GM23338 (cell line): Measurements from ENCODE around the gene PRR13. TPM values are rescaled to one million over a fixed set of nuclear protein-coding genes. Genes with fewer than 3 reads are reported as not detected.

Experiments
- ATAC-seq: fragments of 200-7000 bp; cut with Tn5 transposase; 3 replicates; pipeline ENCODE4 v1.9.1; 2020
- DNase-seq: peaks from one replicate; pipeline ENCODE4 v3.0.0-alpha.2; 2015; ENCODE audit warnings: low spot score
- H2AFZ ChIP-seq: fragments of 200-600 bp; sonication (generic); 2 replicates; pipeline ENCODE4 v1.8.0; 2016; ENCODE audit warnings: antibody characterized with exemption, mild to moderate bottlenecking, moderate library complexity
- H3F3A ChIP-seq: fragments of 200-600 bp; sonication (generic); replicated peaks from 2 replicates; pipeline ENCODE4 v1.8.0; 2017; ENCODE audit warnings: antibody characterized with exemption, mixed run types, low read depth
- H3K27ac ChIP-seq: fragments of 200-600 bp; sonication (generic); 2 replicates; pipeline ENCODE4 v1.6.1; 2016; ENCODE audit warnings: low read depth
- H3K27me3 ChIP-seq: fragments of 200-600 bp; sonication (generic); 2 replicates; pipeline ENCODE4 v1.8.0; 2016; ENCODE audit warnings: mild to moderate bottlenecking, mixed run types, moderate library complexity; ENCODE audit not compliant: insufficient read depth
- H3K36me3 ChIP-seq: fragments of 200-600 bp; sonication (generic); 2 replicates; pipeline ENCODE4 v1.8.0; 2016; ENCODE audit warnings: mild to moderate bottlenecking; ENCODE audit not compliant: insufficient read depth
- H3K4me1 ChIP-seq: fragments of 200-600 bp; sonication (generic); 2 replicates; pipeline ENCODE4 v1.8.0; 2016; ENCODE audit warnings: mild to moderate bottlenecking, moderate library complexity; ENCODE audit not compliant: insufficient read depth
- H3K4me2 ChIP-seq: fragments of 200-600 bp; sonication (generic); 2 replicates; pipeline ENCODE4 v1.7.1; 2017; ENCODE audit warnings: mixed run types
- H3K4me3 ChIP-seq: fragments of 200-600 bp; sonication (generic); 2 replicates; pipeline ENCODE4 v1.6.1; 2016; ENCODE audit warnings: mixed run types
- H3K79me2 ChIP-seq: fragments of 200-600 bp; sonication (generic); replicated peaks from 2 replicates; pipeline ENCODE4 v1.8.0; 2017; ENCODE audit warnings: mild to moderate bottlenecking; ENCODE audit not compliant: insufficient read depth
- H3K9me2 ChIP-seq: fragments of 200-600 bp; sonication (generic); 2 replicates; pipeline ENCODE4 v1.8.0; 2017; ENCODE audit not compliant: insufficient read depth
- H4K20me1 ChIP-seq: fragments of 200-600 bp; sonication (generic); replicated peaks from 2 replicates; pipeline ENCODE4 v1.8.0; 2017; ENCODE audit warnings: mild to moderate bottlenecking; ENCODE audit not compliant: insufficient read depth
- H3K27ac Mint-ChIP-seq: 2 replicates; pipeline ENCODE4 v1.8.0; 2020; ENCODE audit warnings: inconsistent platforms, mild to moderate bottlenecking, moderate library complexity, mixed read lengths
- H3K27me3 Mint-ChIP-seq: 3 replicates; pipeline ENCODE4 v1.8.0; 2022; ENCODE audit warnings: low read depth, mild to moderate bottlenecking, moderate library complexity, mixed read lengths, inconsistent platforms; ENCODE audit not compliant: insufficient read depth, poor library complexity
- H3K36me3 Mint-ChIP-seq: 3 replicates; pipeline ENCODE4 v1.8.0; 2021; ENCODE audit warnings: low read depth, mild to moderate bottlenecking, inconsistent platforms, moderate library complexity, mixed read lengths
- H3K4me1 Mint-ChIP-seq: 3 replicates; pipeline ENCODE4 v1.8.0; 2020; ENCODE audit warnings: mild to moderate bottlenecking, inconsistent platforms, mixed read lengths
- H3K4me3 Mint-ChIP-seq: 3 replicates; pipeline ENCODE4 v1.8.0; 2021; ENCODE audit warnings: moderate library complexity, mild to moderate bottlenecking, inconsistent platforms, mixed read lengths
- H3K9me3 Mint-ChIP-seq: 3 replicates; pipeline ENCODE4 v1.8.0; 2020; ENCODE audit warnings: moderate library complexity, mild to moderate bottlenecking, inconsistent platforms, mixed read lengths
- CREB1 ChIP-seq: fragments of 250-450 bp; sonication (Bioruptor Pico); IDR thresholded peaks from 2 replicates; pipeline ENCODE4 v1.5.0; 2020; ENCODE audit warnings: low read depth, mild to moderate bottlenecking, moderate library complexity
- ETS1 ChIP-seq: IDR thresholded peaks from 2 replicates; pipeline ENCODE4 v1.6.1; 2016; ENCODE audit warnings: antibody characterized with exemption
- EZH2 ChIP-seq: fragments of 200-600 bp; sonication (generic); IDR thresholded peaks from one replicate; pipeline ENCODE4 v1.8.0; 2017; ENCODE audit warnings: antibody characterized with exemption, mild to moderate bottlenecking, low read depth; ENCODE audit not compliant: unreplicated experiment
- EZH2phosphoT487 ChIP-seq: fragments of 200-600 bp; sonication (generic); IDR thresholded peaks from one replicate; pipeline ENCODE4 v1.8.1; 2018; ENCODE audit warnings: antibody characterized with exemption; ENCODE audit not compliant: unreplicated experiment
- JUNB ChIP-seq: IDR thresholded peaks from one replicate; pipeline ENCODE4 v1.6.1; 2016; ENCODE audit warnings: antibody characterized with exemption; ENCODE audit not compliant: unreplicated experiment
- NANOG ChIP-seq: IDR thresholded peaks from 2 replicates; pipeline ENCODE4 v1.6.1; 2016; ENCODE audit warnings: antibody characterized with exemption, borderline replicate concordance
- POLR2AphosphoS5 ChIP-seq: IDR thresholded peaks from 2 replicates; pipeline ENCODE4 v1.6.1; 2016; ENCODE audit warnings: antibody characterized with exemption, low read depth
- STAT1 ChIP-seq: IDR thresholded peaks from one replicate; pipeline ENCODE4 v1.6.1; 2016; ENCODE audit warnings: antibody characterized with exemption; ENCODE audit not compliant: unreplicated experiment
- ZNF114 ChIP-seq: fragments of 250-450 bp; sonication (Bioruptor Pico); IDR thresholded peaks from 2 replicates; pipeline ENCODE4 v1.5.0; 2020; ENCODE audit warnings: mild to moderate bottlenecking, moderate library complexity
- ZNF331 ChIP-seq: fragments of 250-450 bp; sonication (Bioruptor Pico); IDR thresholded peaks from 2 replicates; pipeline ENCODE4 v1.5.0; 2020; ENCODE audit warnings: low read depth, mild to moderate bottlenecking, moderate library complexity
- polyA plus RNA-seq: library from polyadenylated mRNA; unstranded; fragments of >200 nt; fragmentation: Nextera tagmentation; extraction: Ambion mirVana; gene quantifications from 2 replicates; pipeline ENCODE4 v1.2.1, GENCODE V29; 2016
- total RNA-seq: library from RNA; depleted of rRNA; stranded (reverse); fragments of >200 nt; shearing (Covaris generic); gene quantifications from 2 replicates; pipeline ENCODE4 v1.2.3, GENCODE V29; 2014
- TF ChIP-seq, protein P1 (sequence below): IDR thresholded peaks from one replicate; pipeline ENCODE4 v1.6.1; 2018; ENCODE audit warnings: antibody characterized with exemption; ENCODE audit not compliant: unreplicated experiment
- TF ChIP-seq, protein P2 (sequence below), 2 experiments: fragments of 200-600 bp in 1 of 2; sonication (generic) in 1 of 2; conservative IDR thresholded peaks; 2 replicates each; pipeline versions ENCODE4 v1.5.1 to v1.6.1; 2016 to 2017; ENCODE audit warnings: antibody characterized with exemption in 2 of 2, low read depth in 2 of 2, mild to moderate bottlenecking in 2 of 2, moderate library complexity in 1 of 2
- TF ChIP-seq, protein P3 (sequence below): fragments of 250-450 bp; sonication (Bioruptor Pico); IDR thresholded peaks from 2 replicates; pipeline ENCODE4 v1.5.0; 2020; ENCODE audit warnings: mild to moderate bottlenecking, moderate library complexity

Gene PRR13
- total and polyA plus RNA-seq, 2 experiments from 2014 or later: 70.5 to 303 TPM

DNA sequence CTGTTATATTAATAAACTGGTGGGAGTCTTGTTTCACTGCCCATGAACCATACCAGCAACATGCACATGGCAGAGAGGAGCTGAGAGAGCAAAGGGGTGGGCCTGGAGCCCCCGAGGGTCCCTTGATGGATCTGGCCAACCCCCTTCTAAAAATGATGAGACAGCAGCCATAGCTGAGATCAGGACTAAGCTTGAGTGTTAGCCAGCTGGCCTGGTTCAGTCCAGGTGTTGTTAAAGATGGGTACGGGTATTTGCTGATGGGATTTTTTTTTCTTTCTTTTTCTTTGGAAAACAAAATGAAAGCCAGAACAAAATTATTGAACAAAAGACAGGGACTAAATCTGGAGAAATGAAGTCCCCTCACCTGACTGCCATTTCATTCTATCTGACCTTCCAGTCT, 26.3 kb downstream of the PRR13 start:
- ATAC-seq (no peak), DNase-seq (no peak)
- Mint-ChIP-seq H3K27me3 (no peaks in the 10 kb centered on the region), H3K36me3 (peaks cover 100% of the 10 kb centered on the region), H3K27ac (no peak overlapping the region), H3K9me3 (no peaks in the 10 kb centered on the region), H3K4me1 (peaks cover 32% of the 10 kb centered on the region), H3K4me3 (no peak overlapping the region)
- H2AFZ ChIP-seq: no peak overlapping the region
- H3K36me3 ChIP-seq: peaks cover 92% of the 10 kb centered on the region
- no peak overlapping the region for H3K4me2 ChIP-seq
- H3K9me2 ChIP-seq: no peaks in the 10 kb centered on the region
- H3K27ac ChIP-seq: 0 out of 2 replicates have a peak overlapping the region, but pooled peaks have one; percentile 9
- no peak for TF ChIP-seq EZH2phosphoT487
- no peak for TF ChIP-seq ZNF331
- TF ChIP-seq CREB1 (CRISPR knock-in tag): no peak
- TF ChIP-seq STAT1: no peak
- TF ChIP-seq POLR2AphosphoS5: no peak
- TF ChIP-seq, protein P1, sequence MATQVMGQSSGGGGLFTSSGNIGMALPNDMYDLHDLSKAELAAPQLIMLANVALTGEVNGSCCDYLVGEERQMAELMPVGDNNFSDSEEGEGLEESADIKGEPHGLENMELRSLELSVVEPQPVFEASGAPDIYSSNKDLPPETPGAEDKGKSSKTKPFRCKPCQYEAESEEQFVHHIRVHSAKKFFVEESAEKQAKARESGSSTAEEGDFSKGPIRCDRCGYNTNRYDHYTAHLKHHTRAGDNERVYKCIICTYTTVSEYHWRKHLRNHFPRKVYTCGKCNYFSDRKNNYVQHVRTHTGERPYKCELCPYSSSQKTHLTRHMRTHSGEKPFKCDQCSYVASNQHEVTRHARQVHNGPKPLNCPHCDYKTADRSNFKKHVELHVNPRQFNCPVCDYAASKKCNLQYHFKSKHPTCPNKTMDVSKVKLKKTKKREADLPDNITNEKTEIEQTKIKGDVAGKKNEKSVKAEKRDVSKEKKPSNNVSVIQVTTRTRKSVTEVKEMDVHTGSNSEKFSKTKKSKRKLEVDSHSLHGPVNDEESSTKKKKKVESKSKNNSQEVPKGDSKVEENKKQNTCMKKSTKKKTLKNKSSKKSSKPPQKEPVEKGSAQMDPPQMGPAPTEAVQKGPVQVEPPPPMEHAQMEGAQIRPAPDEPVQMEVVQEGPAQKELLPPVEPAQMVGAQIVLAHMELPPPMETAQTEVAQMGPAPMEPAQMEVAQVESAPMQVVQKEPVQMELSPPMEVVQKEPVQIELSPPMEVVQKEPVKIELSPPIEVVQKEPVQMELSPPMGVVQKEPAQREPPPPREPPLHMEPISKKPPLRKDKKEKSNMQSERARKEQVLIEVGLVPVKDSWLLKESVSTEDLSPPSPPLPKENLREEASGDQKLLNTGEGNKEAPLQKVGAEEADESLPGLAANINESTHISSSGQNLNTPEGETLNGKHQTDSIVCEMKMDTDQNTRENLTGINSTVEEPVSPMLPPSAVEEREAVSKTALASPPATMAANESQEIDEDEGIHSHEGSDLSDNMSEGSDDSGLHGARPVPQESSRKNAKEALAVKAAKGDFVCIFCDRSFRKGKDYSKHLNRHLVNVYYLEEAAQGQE: no peak
- no peak for TF ChIP-seq EZH2
- TF ChIP-seq NANOG: no peak
- TF ChIP-seq, protein P2, sequence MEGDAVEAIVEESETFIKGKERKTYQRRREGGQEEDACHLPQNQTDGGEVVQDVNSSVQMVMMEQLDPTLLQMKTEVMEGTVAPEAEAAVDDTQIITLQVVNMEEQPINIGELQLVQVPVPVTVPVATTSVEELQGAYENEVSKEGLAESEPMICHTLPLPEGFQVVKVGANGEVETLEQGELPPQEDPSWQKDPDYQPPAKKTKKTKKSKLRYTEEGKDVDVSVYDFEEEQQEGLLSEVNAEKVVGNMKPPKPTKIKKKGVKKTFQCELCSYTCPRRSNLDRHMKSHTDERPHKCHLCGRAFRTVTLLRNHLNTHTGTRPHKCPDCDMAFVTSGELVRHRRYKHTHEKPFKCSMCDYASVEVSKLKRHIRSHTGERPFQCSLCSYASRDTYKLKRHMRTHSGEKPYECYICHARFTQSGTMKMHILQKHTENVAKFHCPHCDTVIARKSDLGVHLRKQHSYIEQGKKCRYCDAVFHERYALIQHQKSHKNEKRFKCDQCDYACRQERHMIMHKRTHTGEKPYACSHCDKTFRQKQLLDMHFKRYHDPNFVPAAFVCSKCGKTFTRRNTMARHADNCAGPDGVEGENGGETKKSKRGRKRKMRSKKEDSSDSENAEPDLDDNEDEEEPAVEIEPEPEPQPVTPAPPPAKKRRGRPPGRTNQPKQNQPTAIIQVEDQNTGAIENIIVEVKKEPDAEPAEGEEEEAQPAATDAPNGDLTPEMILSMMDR (conservative IDR thresholded peaks at IDR 0.05; ENCODE audit: low read depth in 2 of 2): no peak
- no peak for TF ChIP-seq ETS1
- TF ChIP-seq ZNF114 (CRISPR knock-in tag): no peak
- TF ChIP-seq, protein P3, sequence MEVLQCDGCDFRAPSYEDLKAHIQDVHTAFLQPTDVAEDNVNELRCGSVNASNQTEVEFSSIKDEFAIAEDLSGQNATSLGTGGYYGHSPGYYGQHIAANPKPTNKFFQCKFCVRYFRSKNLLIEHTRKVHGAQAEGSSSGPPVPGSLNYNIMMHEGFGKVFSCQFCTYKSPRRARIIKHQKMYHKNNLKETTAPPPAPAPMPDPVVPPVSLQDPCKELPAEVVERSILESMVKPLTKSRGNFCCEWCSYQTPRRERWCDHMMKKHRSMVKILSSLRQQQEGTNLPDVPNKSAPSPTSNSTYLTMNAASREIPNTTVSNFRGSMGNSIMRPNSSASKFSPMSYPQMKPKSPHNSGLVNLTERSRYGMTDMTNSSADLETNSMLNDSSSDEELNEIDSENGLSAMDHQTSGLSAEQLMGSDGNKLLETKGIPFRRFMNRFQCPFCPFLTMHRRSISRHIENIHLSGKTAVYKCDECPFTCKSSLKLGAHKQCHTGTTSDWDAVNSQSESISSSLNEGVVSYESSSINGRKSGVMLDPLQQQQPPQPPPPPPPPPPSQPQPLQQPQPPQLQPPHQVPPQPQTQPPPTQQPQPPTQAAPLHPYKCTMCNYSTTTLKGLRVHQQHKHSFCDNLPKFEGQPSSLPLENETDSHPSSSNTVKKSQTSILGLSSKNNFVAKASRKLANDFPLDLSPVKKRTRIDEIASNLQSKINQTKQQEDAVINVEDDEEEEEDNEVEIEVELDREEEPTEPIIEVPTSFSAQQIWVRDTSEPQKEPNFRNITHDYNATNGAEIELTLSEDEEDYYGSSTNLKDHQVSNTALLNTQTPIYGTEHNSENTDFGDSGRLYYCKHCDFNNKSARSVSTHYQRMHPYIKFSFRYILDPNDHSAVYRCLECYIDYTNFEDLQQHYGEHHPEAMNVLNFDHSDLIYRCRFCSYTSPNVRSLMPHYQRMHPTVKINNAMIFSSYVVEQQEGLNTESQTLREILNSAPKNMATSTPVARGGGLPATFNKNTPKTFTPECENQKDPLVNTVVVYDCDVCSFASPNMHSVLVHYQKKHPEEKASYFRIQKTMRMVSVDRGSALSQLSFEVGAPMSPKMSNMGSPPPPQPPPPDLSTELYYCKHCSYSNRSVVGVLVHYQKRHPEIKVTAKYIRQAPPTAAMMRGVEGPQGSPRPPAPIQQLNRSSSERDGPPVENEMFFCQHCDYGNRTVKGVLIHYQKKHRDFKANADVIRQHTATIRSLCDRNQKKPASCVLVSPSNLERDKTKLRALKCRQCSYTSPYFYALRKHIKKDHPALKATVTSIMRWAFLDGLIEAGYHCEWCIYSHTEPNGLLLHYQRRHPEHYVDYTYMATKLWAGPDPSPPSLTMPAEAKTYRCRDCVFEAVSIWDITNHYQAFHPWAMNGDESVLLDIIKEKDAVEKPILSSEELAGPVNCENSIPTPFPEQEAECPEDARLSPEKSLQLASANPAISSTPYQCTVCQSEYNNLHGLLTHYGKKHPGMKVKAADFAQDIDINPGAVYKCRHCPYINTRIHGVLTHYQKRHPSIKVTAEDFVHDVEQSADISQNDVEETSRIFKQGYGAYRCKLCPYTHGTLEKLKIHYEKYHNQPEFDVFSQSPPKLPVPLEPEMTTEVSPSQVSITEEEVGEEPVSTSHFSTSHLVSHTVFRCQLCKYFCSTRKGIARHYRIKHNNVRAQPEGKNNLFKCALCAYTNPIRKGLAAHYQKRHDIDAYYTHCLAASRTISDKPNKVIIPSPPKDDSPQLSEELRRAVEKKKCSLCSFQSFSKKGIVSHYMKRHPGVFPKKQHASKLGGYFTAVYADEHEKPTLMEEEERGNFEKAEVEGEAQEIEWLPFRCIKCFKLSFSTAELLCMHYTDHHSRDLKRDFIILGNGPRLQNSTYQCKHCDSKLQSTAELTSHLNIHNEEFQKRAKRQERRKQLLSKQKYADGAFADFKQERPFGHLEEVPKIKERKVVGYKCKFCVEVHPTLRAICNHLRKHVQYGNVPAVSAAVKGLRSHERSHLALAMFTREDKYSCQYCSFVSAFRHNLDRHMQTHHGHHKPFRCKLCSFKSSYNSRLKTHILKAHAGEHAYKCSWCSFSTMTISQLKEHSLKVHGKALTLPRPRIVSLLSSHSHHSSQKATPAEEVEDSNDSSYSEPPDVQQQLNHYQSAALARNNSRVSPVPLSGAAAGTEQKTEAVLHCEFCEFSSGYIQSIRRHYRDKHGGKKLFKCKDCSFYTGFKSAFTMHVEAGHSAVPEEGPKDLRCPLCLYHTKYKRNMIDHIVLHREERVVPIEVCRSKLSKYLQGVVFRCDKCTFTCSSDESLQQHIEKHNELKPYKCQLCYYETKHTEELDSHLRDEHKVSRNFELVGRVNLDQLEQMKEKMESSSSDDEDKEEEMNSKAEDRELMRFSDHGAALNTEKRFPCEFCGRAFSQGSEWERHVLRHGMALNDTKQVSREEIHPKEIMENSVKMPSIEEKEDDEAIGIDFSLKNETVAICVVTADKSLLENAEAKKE (CRISPR knock-in tag): no peak
- no peak for TF ChIP-seq JUNB
- no peak overlapping the region for H3K4me3 ChIP-seq
- no peaks in the 10 kb centered on the region for H3K27me3 ChIP-seq
- H3K79me2 ChIP-seq: peaks cover 77% of the 10 kb centered on the region
- peaks cover 55% of the 10 kb centered on the region for H3F3A ChIP-seq
- H3K4me1 ChIP-seq: peaks cover 13% of the 10 kb centered on the region
- H4K20me1 ChIP-seq: peaks cover 78% of the 10 kb centered on the region
